ENCODE measurements around the gene GLYAT.

The GLYAT gene, protein sequence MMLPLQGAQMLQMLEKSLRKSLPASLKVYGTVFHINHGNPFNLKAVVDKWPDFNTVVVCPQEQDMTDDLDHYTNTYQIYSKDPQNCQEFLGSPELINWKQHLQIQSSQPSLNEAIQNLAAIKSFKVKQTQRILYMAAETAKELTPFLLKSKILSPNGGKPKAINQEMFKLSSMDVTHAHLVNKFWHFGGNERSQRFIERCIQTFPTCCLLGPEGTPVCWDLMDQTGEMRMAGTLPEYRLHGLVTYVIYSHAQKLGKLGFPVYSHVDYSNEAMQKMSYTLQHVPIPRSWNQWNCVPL

DNA sequence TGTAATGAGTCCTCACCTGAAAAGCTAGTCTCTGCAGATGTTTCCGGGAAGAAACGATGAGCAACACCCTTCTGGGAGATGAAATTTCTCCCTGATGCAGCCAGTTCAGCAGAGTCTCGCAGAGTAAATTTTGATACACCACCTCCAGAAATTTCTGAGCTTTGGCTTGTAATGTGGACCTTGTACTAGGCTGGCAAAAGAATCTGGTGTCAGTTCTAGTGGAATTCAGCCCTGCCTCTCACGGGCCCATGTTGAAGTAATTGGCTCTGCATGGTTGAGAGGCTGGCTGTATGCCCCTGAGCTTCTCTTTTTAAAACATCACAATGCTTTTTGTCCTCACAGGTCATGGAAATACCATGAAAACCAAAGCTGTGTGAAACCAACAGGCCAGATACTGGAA lies at the start of gene GLYAT:
Gene GLYAT, minus strand, starts transcription at position 125 of the 400 bp plus-strand sequence. CDS start 7,447 bp downstream, outside the sequence.
- no peak for DNase-seq

DNA sequence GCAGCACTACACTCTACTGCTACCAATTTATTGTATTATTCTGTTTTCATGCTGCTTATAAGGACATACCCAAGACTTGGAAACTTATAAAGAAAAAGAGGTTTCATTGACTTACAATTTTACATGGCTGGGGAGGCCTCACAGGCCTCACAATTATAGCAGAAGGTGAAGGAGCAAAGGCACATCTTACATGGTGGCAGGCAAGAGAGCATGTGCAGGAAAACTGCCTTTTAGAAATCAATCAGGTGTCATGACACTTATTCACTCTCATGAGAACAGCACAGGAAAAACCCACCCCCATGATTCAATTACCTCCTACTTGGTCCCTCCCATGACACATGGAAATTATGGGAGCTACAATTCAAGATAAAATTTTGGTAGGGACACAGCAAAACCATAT lies 49.6 kb upstream of the GLYAT start:
- DNase-seq, result no peak

DNA sequence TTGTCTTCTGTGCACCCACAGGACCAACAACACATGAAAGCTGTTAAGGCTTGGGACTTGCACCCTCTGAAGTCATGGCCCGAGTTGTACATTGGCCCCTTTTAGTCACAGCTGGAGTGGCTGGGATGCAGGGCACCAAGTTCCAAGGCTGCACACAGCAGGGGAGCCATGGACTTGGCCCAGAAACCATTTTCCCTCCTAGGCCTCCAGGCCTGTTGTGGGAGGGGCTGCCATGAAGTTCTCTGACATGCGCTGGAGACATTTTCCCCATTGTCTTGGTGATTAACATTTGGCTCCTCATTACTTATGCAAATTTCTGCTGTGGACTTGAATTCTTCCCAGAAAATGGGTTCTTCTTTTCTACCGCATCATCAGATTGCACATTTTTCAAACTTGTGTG lies 48.8 kb upstream of the GLYAT start:
- no peak for DNase-seq

- DNase-seq, result no peak
These were observed 45.4 kb upstream of the GLYAT start for GRCh38 chr11:58776891-58777710.

GRCh38 chr11:58775066-58775708 lies 43.4 kb upstream of the GLYAT start:
- DNase-seq, result no peak

- DNase-seq, result no peak
These were observed 42.4 kb upstream of the GLYAT start for GRCh38 chr11:58774164-58774593.

GRCh38 chr11:58773337-58773736 lies 41.6 kb upstream of the GLYAT start:
- no peak for DNase-seq

DNA sequence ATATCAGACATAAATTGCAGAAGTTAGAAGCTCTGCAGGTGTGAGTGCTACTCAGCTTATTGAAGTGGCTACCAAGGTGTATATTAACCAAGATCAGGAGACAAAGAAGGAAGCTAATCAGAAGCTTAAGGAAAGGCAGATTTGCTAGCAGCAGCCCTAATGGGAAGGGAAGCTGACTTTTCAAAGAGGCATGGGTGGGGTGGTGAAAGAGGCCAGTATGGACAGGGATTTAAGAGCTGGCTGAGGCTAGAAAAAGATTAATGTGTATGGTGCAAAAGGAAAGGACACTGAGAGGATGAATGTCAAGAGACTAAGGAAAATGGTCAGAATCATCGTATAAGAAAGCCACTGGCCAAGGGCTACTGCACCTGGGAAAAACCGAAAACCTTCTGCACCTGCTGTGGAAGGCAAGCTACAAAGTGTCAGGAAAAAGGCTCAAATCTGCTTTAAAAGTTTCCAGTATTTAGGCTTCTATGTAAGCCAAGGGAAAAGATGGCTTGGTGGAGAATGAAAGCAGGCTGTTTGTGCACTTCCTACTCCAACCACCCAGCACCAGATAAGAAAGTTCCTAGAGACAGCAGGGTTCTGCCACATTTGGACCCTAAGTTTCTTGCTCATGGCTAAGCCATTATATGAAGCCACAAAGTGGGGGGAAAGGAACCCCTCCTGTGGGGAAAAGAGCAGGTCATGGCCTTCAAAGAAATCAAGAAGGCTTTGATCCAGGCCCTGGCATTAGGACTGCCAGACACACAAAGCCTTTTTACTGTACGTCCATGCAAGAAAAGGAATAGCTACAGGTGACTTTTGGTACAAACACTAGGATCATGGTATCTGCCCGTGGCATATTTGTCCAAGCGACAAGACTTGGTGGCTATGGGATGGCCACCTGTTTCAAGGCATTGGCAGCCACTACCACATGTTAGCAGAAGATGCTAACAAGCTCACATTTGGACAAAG lies 40.9 kb upstream of the GLYAT start:
- DNase-seq, result no peak

DNA sequence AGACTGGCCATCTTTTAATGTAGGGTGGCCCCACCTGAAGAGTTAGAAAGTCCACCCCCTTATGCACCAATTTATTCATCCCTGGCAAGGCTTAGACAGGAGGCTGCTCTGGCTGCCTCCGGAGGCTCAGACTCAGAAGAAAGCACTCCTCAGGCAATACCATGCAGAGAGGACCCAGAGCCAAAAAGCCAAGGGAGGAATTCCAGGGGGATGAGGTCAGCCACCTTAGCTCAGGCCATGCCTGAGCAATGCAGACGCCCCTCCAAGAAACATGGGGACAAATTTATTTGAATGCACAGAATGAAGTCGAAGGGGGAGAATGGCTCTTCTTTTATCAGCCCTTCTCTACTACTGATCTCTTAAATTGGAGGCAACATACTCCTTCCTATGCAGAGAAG lies 39.7 kb upstream of the GLYAT start:
- DNase-seq, result no peak

GRCh38 chr11:58770627-58771457 lies 39.1 kb upstream of the GLYAT start:
- DNase-seq, result no peak

GRCh38 chr11:58770166-58770565 lies 38.4 kb upstream of the GLYAT start:
- no peak for DNase-seq

DNA sequence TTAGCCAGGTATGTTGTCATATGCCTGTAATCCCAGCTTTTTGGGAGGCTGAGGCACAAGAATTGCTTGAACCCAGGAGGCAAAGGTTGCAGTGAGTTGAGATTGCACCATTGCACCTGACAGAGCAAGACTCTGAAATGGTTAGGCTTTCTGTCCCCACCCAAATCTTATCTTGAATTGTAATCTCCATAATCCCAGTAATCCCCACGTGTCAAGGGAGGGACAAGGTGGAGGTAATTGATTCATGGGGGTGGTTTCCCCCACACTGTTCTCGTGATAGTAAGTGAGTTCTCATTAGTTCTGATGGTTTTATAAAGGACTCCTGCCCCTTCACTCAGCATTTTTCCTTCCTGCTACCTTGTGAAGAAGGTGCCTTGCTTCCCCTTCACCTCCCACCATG lies 37.6 kb upstream of the GLYAT start:
- no peak for DNase-seq

DNA sequence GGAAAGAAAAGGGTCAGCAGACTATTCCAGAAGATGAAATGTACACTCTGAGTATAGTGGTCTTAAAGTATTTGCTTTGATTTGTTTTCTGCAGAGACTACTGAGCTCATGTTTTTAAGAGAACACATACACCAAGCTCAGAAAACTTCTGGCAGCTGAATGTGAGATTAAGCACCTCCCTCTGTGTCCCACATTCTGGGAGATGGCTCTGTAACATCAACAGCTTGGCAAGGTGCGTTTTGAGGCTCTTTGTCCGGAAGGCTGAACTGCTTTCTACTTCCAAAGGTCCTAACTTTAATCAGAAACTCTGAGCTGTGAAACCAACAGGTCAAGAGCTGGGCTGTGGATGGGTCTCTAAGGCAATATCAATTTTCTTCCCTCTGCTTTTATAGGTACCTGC lies 36.4 kb upstream of the GLYAT start:
- DNase-seq, result no peak

DNA sequence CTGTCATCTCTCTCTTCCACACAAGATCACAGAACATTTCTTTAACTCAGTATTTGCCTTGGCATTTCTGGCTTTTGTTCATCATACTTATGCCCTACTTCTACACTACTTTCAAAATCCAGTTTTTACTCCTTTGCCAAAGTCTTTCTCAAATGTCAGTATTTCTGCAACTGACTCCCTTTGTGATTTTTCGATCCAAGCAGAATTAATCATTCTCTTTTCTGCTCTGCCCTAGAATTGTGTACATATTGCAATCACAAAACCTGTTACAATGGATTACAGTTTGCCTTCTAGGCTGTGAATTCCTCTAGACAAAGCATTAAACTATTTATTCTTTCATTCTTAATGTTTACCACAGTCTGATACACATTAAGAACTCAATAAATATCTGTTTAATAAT lies 33.3 kb upstream of the GLYAT start:
- no peak for DNase-seq

DNA sequence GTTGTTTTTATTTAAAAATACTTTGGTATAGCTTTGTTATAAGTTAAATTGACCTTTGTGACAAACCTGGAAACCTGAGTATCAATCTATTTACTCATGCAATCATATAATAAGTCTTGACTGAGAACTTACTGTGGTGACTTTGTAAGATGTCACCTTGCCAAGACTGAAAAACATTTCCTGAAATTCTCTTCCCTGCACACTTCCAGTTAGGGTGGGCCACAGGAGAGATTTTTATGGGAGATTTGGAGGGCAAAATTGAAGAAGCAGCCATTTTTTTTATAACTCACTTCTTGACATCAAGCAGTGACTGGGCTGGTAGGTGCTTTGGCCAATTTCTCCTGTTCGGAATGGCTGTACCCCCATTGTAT lies 31.4 kb upstream of the GLYAT start:
- no peak for DNase-seq

DNA sequence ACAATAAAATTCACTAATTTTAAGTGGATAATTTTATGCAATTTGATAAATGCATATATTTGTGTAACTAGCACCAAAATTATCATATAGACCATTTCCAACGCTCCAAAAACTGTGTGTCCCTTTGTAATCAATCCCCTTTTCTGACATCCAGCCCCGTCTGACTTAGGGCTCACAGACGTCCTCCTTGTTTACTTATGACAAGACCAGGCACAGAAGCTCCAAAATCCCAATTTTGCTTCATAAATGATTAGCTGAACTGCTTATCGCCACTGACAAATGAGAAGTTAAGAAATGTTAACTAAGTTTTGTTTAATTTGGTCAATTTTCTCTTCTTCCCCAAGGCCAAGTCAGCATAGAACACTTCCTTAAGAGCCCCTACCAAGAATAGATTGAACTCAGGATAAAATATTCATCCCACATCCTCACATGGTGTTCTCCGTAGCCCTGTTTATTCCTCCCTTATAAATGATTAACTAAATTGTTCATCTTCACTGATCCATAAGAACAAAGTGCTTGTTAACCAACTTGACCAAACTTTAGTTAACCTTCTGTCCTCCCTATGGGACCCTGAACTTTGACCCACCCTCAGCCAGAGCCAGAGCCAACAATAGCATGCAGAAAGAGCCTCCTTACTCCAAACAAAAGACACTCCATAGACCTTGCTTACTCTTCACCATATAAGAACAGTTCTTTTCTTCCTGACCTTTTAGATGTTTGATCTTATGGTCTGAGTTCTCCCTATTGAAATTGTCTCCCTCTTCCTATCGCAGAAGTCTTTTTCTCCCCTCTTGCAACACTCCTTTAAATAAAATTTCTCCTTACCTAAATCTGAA lies 30.8 kb upstream of the GLYAT start:
- peak; percentile 31 for DNase-seq

- DNase-seq, result no peak
These were observed 25.7 kb upstream of the GLYAT start for GRCh38 chr11:58757439-58757838.

DNA sequence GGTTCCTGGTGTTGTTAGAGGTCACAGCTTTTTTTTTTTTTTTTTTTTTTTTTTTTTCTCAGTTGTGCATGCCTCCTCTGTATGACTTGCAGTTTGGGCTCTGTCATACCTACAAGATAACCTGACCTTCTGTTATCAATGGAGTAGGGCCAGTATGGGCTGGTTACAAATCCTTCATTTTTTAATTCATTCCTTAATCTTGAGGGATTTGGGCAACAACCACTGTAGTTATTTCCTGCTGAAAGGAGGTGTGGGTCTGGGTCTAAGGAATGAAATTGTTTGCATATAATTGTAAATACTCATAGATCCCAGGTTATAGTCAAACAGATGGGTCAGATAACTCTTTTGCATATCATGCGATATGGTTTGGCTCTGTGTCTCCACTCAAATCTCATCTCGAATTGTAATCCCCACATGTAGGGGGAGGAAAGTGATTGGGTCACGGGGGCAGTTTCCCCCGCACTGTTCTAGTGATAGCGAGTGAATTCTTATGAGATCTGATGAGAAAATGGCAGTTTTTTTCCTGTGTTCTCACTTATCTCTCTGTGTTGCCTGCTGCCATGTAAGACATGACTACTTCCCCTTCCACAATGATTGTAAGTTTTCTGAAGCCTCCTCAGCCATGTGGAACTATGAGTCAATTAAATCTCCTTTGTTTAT lies 14.1 kb upstream of the GLYAT start:
- no peak for DNase-seq

- no peak for DNase-seq
These were observed 13.4 kb upstream of the GLYAT start for GRCh38 chr11:58744988-58745704.
